K562 (cell line): ENCODE measurements around the gene UBE2L3. TPM values are rescaled to one million over a fixed set of nuclear protein-coding genes. Genes with fewer than 3 reads are reported as not detected.

Source experiments
- ATAC-seq: fragments of 200-7000 bp; cut with Tn5 transposase; 3 replicates; pipeline ENCODE4 v1.9.1; 2020; ENCODE audit warnings: moderate library complexity
- BruUV-seq: library from RNA; stranded (reverse); fragments of 400-500 nt; replicated peaks from 2 replicates; lab custom pipeline; 2021; lab: Mats Ljungman, UMichigan
- CTCF ChIA-PET: fragments of 300-600 bp; formaldehyde crosslinking; extraction: SDS; loops from one replicate; lab custom pipeline; 2021; ENCODE audit warnings: low intra/inter-chr PET ratio; lab: Yijun Ruan, JAX
- POLR2A ChIA-PET: fragments of 300-600, 350-650 bp; sonication (Branson Sonifier 250); formaldehyde crosslinking; extraction: SDS; loops from one replicate; lab custom pipeline; 2021; ENCODE audit warnings: antibody characterized with exemption, inconsistent platforms; lab: Yijun Ruan, JAX
- DNase-seq, 4 experiments: peaks; one replicate each; pipeline versions ENCODE4 v3.0.0 to v3.0.0-alpha.2; 2011 to 2018; ENCODE audit warnings: low spot score in 3 of 4, mixed read lengths in 3 of 4; ENCODE audit errors: extremely low read depth in 1 of 4
- FAIRE-seq: peaks from 2 replicates; lab custom pipeline; 2011; peaks lifted over from hg19 to GRCh38; lab: Jason Lieb, UNC
- H2AFZ ChIP-seq: 2 replicates; pipeline ENCODE4 v1.6.0; 2011; ENCODE audit warnings: low read depth, low read length, control low read depth, inconsistent platforms
- H3K27ac ChIP-seq: fragments of 200-600 bp; 3 replicates; pipeline ENCODE4 v1.8.0; 2011; ENCODE audit warnings: low read depth, mild to moderate bottlenecking, control low read depth, inconsistent platforms, low read length, moderate library complexity, mixed read lengths; ENCODE audit errors: extremely low read depth
- H3K27me3 ChIP-seq, 2 experiments: fragments of 300-600 bp in 1 of 2; 2 replicates in 1 of 2; 3 replicates in 1 of 2; pipeline versions ENCODE4 v1.6.0 to v1.8.0; 2011; ENCODE audit warnings: inconsistent platforms in 2 of 2, low read length in 2 of 2, mild to moderate bottlenecking in 1 of 2, mixed read lengths in 1 of 2, moderate library complexity in 1 of 2; ENCODE audit not compliant: control insufficient read depth in 2 of 2, insufficient read depth in 2 of 2
- H3K36me3 ChIP-seq: fragments of 300-600 bp; 3 replicates; pipeline ENCODE4 v1.8.0; 2011; ENCODE audit warnings: mild to moderate bottlenecking, low read length, inconsistent platforms; ENCODE audit not compliant: control insufficient read depth, insufficient read depth
- H3K4me1 ChIP-seq, 2 experiments: fragments of 200-600 bp in 1 of 2; replicated peaks in 1 of 2; 2 replicates in 1 of 2; 3 replicates in 1 of 2; pipeline versions ENCODE4 v1.5.1 to v1.8.0; 2011; ENCODE audit warnings: inconsistent platforms in 2 of 2, low read length in 2 of 2, mild to moderate bottlenecking in 1 of 2, mixed read lengths in 1 of 2, moderate library complexity in 1 of 2; ENCODE audit not compliant: control insufficient read depth in 2 of 2, insufficient read depth in 2 of 2
- H3K4me2 ChIP-seq: 2 replicates; pipeline ENCODE4 v1.6.1; 2011; ENCODE audit warnings: low read length, control low read depth, inconsistent platforms, mixed read lengths; ENCODE audit not compliant: insufficient read depth
- H3K4me3 ChIP-seq: fragments of 200-600 bp; sonication (generic), shearing (Covaris generic); 2 replicates; pipeline ENCODE4 v1.5.1; 2016; ENCODE audit warnings: control low read depth, inconsistent platforms
- H3K79me2 ChIP-seq: fragments of 200-600 bp; 3 replicates; pipeline ENCODE4 v1.8.0; 2011; ENCODE audit warnings: low read length, inconsistent platforms; ENCODE audit not compliant: control insufficient read depth, insufficient read depth
- H3K9ac ChIP-seq, 2 experiments: 2 replicates each; pipeline versions ENCODE4 v1.6.0 to v1.6.1; 2011; ENCODE audit warnings: low read depth in 2 of 2, low read length in 2 of 2, control low read depth in 1 of 2, inconsistent platforms in 1 of 2, mild to moderate bottlenecking in 1 of 2, mixed read lengths in 1 of 2; ENCODE audit not compliant: insufficient read depth in 1 of 2
- H3K9me1 ChIP-seq: one replicate; pipeline ENCODE4 v1.6.0; 2011; ENCODE audit warnings: inconsistent platforms, mild to moderate bottlenecking, low read length, moderate library complexity; ENCODE audit not compliant: control insufficient read depth, insufficient read depth
- H3K9me3 ChIP-seq: replicated peaks from 2 replicates; pipeline ENCODE4 v1.5.1; 2011; ENCODE audit warnings: low read depth, low read length, inconsistent platforms; ENCODE audit not compliant: control insufficient read depth, insufficient read depth
- H4K20me1 ChIP-seq: replicated peaks from 2 replicates; pipeline ENCODE4 v1.6.1; 2011; ENCODE audit warnings: low read length, inconsistent platforms, mixed read lengths; ENCODE audit not compliant: control insufficient read depth, insufficient read depth
- ARHGAP35 ChIP-seq: fragments of 450-650 bp; IDR thresholded peaks from 2 replicates; pipeline ENCODE4 v1.6.1; 2018; ENCODE audit not compliant: partially characterized antibody
- BHLHE40 ChIP-seq: IDR thresholded peaks from 2 replicates; pipeline ENCODE4 v1.6.1; 2011; ENCODE audit warnings: low read length, improper control_type of control experiment
- CBFA2T2 ChIP-seq: fragments of 450-650 bp; conservative IDR thresholded peaks from 2 replicates; pipeline ENCODE4 v1.6.1; 2017; ENCODE audit warnings: mild to moderate bottlenecking
- HES1 ChIP-seq: fragments of 450-650 bp; IDR thresholded peaks from 2 replicates; pipeline ENCODE4 v1.6.1; 2016; ENCODE audit warnings: low read depth, mild to moderate bottlenecking, moderate library complexity
- KHSRP ChIP-seq: fragments of 450-650 bp; IDR thresholded peaks from 2 replicates; pipeline ENCODE4 v1.6.1; 2017
- SRSF1 ChIP-seq: fragments of 200-400 bp; formaldehyde crosslinking; IDR thresholded peaks from 2 replicates; pipeline ENCODE4 v1.6.1; 2017; ENCODE audit warnings: mild to moderate bottlenecking, low read depth, low read length, moderate library complexity
- STAT6 ChIP-seq: sonication (generic); formaldehyde crosslinking; IDR thresholded peaks from 2 replicates; pipeline ENCODE4 v1.8.1; 2023; ENCODE audit warnings: mild to moderate bottlenecking, missing genetic modification reagents
- WGBS: fragments of 100-300 bp; shearing (Covaris generic); methylation state at CpG from one replicate; pipeline ENCODE4 v1.1.6; 2016; ENCODE audit warnings: low coverage, mixed read lengths; ENCODE audit not compliant: insufficient coverage; ENCODE audit errors: missing lambda C conversion rate; 5-methylcytosine and 5-hydroxymethylcytosine counted together
- in situ Hi-C: fragments of 300-500 bp; cut with MboI; formaldehyde crosslinking; loops from 4 replicates; pipeline ENCODE4 v1.15.0; 2018; ENCODE audit warnings: inconsistent platforms, mixed read lengths
- intact Hi-C: fragments of 100-400 bp; cut with micrococcal nuclease; formaldehyde crosslinking; loops from 2 replicates; pipeline ENCODE4 v1.14.2; 2022
- polyA plus RNA-seq, 8 experiments: library from polyadenylated mRNA; depleted of rRNA in 4 of 8; stranded (reverse) in 5 of 8; unstranded in 3 of 8; fragments of >200 nt; fragmentation: Nextera tagmentation in 2 of 8; fragmentation: Illumina TruSeq in 1 of 8; extraction: Ambion mirVana in 2 of 8; extraction: Trizol in 1 of 8; gene quantifications; 2 replicates each; pipeline versions ENCODE4 v1.2.1 to v1.2.3, GENCODE V29; 2011 to 2014; ENCODE audit warnings: inconsistent platforms in 1 of 8, missing spikeins in 1 of 8
- total RNA-seq, 7 experiments: library from RNA; depleted of rRNA in 6 of 7; stranded (reverse); fragments of >200 nt in 6 of 7; fragmentation: Illumina TruSeq in 2 of 7; extraction: Trizol in 2 of 7; gene quantifications; 2 replicates each; pipeline versions ENCODE4 v1.2.1 to v1.2.3, GENCODE V29; 2011 to 2021; ENCODE audit warnings: low replicate concordance in 1 of 7

The UBE2L3 gene
- total and polyA plus RNA-seq, 9 of the 15 experiments (the other 6 are each of a cell fraction or from before 2014, with no cell fraction given): 215 to 625 (median 285) TPM

GRCh38 chr22:21635771-21636510, 68.4 kb downstream of the UBE2L3 start:
- FAIRE-seq (no peak), DNase-seq (no peak)
- WGBS: 50% methylated on average over 15 of the region's 15 CpGs
- Histone ChIP-seq H3K27me3 (no peaks in the 10 kb centered on the region), H4K20me1 (no peaks in the 10 kb centered on the region), H3K79me2 (peaks cover 9% of the 10 kb centered on the region; the same call in 1 of the 3 replicates), H3K9me3 (no peaks in the 10 kb centered on the region), H2AFZ (no peak overlapping the region), H3K36me3 (no peaks in the 10 kb centered on the region; the same call in 2 of the 3 replicates)
- no peak for TF ChIP-seq HES1
- TF ChIP-seq STAT6 (CRISPR knock-in tag): peak; percentile 37; the same call in 1 of the 2 replicates
- no peak for TF ChIP-seq ARHGAP35
- TF ChIP-seq SRSF1: no peak
- no peak for TF ChIP-seq CBFA2T2
- TF ChIP-seq KHSRP: no peak
- TF ChIP-seq BHLHE40: 0 out of 2 replicates have a peak, but pooled peaks have one; percentile 6
- TF ChIP-seq, all 486 proteins: peak for 2
- no peak for ATAC-seq
- Histone ChIP-seq H3K9me1 (peaks cover 9% of the 10 kb centered on the region), H3K4me2 (no peak overlapping the region), H3K27ac (no peak overlapping the region), H3K4me1 (peaks cover 30 to 72% of the 10 kb centered on the region in 2 experiments), H3K9ac (peak overlapping the region in 1 of 2 experiments; percentile 79; a peak in 2 of 4 replicates), H3K4me3 (no peak overlapping the region)
- intact Hi-C loops (loop anchor here (10.0 kb wide), 1 partner anchor 919 kb away; the partner anchor contains the start of gene PRAME), in situ Hi-C loops (loop anchor here (25.0 kb wide), 1 partner anchor 499 kb away; no protein-coding TSS in a partner anchor)
- ChIA-PET POLR2A (interaction anchor here (0.5 to 76.8 kb wide), 9 partner anchors 16 to 1321 kb away, joined by 3 to 4622 read pairs (median 5); partner anchors contain the start of genes CCDC116, SDF2L1 and YDJC), CTCF (no interaction called here)
- BruUV-seq: no TSS peak
